DMS114 treated with DMSO at 0.1 percent for 48 hours (cell line): ENCODE data around the gene MBD3L5.
A peak's percentile ranks its signal among the peaks of the same experiment; 100 is the strongest.
"Not testable (repeated sequence)": the region's sequence is repeated elsewhere in the genome, so short reads cannot be mapped to it uniquely, and the experiment has no call there.

Source experiments
- DNase-seq: peaks from one replicate; lab custom pipeline; 2025; ENCODE audit not compliant: unreplicated experiment; lab: John Stamatoyannopoulos, UW

The MBD3L5 gene

DNA sequence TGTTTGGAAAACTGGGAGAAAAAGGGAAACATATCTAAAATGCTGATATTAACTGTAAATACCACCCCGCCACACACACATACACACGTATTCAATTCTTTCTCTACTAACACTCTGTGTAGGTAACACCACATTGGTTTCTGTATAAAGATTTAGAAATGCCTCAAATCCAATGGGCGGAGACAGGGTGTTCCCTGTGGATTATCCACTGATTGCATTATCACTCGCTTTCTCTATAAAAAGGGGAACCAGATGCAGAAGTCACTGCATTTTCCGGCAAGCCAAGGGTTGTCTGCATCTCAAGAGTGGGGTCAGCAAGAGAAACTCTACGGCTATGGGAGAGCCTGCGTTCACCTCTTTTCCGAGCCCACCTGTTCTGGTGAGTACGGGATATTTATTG is at the start of gene MBD3L5:
Gene MBD3L5, plus strand, starts transcription at position 301 of the 400 bp plus-strand sequence. Its CDS starts 34 bp downstream, at position 335.
- not testable (repeated sequence) for DNase-seq

GRCh38 chr19:6983448-6983847 is 46.9 kb upstream of the MBD3L5 start:
- no peak for DNase-seq

DNA sequence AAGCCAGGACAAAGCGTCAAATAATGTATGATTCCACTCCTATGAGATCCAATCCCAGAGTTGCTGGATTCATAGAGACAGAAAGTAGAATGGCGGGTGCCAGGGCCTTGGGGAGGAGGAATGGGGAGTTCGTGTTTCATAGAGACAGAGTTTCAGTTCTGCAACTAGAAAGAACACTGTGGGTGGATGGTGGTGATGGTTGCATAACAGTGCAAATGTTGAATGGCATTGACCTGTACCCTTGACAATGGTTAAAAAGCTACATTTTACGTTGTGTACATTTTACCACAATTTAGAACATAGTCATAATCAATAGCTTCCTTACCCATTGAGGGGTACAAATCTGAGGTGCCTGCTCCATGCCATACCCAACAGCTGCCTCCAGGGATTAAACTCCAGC is 42.5 kb upstream of the MBD3L5 start:
- no peak for DNase-seq

GRCh38 chr19:6988257-6988656 is 42.1 kb upstream of the MBD3L5 start:
- DNase-seq = no peak

- DNase-seq = no peak
Observed at GRCh38 chr19:6995054-6995453, 35.3 kb upstream of the MBD3L5 start.

DNA sequence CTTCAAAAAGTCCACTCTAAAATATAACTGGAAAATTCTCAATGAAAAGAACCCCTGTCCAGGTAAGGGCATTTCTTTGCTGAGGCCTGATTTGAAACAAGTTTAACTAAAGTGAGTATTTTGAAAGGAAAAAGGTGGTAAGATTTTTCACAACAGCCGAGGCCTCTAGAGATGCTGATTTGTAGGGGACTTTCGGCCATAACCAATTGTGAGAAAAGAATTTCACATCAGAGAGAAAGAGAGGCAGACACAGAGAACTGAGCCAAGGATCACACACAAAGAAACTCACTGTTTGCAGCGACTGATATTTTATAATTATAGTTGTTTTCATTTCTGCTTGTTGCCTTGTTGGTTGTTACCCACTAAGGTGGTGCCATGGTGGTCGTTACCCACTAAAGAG is 33.6 kb upstream of the MBD3L5 start:
- no peak for DNase-seq

DNA sequence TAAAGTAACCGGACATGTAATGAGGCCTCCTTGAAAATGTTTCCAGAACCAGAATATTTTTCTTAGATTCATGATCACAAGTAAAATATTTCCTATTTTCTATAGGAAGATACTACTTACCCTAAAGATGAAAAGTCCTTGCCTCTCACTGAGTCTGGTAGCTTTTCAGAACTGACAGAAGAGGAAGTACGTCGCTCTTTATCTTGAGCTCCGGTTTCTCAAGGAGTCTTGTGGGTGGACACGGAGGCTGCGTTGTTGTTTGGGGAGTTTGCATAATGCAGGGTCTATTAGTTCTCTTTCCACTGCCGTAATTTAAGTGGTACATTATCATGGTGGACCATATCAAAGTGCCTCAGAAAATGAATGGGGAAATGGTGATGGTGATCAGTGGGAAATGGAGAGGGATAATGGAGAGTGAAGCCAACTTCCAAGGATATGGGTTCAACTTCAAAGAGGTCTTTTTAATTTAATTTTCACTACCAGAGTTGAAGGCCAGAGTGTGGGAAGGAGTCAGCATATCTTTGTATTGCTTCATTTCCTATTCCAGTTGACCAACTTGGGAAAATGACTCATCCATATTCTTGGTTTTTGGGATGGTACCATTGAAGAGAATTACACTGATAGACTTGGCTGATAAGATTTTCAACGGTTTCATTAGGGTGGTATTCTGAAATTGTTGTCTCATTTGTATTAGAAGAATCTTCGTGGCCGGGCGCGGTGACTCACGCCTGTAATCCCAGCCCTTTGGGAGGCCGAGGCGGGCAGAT is 32.5 kb upstream of the MBD3L5 start:
- DNase-seq = no peak

DNA sequence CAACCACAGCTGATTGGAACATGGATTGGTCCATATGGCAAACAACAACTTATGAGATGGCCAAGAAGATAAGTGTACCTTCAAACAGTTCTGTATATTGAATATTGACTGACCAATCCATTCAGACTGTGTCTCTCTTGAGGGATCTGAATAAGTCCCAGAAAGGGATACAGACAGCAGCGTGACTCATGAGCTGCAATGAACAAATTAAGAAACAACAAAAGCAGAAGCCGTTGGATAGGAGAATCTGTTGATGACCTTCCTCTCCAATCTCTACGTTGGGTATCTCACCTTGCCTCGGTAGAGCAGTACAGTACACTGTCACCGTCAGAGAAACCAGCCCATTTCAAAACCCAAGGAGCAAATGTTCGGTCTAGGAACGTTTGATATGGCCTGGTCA is 30.4 kb upstream of the MBD3L5 start:
- DNase-seq = no peak

DNA sequence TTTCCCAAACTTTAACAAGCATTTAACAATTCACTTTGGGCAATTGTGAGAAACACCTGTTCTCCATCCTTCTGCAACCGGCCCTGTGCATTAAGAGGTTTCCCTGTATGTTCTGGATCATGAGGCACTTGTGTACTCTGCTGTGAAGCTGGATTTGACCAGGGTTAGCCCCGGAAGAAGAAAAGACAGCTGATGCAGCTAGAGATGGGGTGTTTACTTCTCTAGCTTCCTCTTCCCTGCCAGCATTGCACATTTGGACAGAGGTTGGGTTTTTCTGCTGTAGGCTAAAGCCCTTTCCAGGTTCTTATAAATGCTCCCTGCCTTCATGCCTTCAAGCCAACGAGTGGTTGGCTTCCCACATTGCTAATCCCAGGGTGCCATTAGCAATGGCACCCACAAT is 30.0 kb upstream of the MBD3L5 start:
- DNase-seq = no peak

GRCh38 chr19:7000816-7001215 is 29.6 kb upstream of the MBD3L5 start:
- no peak for DNase-seq

DNA sequence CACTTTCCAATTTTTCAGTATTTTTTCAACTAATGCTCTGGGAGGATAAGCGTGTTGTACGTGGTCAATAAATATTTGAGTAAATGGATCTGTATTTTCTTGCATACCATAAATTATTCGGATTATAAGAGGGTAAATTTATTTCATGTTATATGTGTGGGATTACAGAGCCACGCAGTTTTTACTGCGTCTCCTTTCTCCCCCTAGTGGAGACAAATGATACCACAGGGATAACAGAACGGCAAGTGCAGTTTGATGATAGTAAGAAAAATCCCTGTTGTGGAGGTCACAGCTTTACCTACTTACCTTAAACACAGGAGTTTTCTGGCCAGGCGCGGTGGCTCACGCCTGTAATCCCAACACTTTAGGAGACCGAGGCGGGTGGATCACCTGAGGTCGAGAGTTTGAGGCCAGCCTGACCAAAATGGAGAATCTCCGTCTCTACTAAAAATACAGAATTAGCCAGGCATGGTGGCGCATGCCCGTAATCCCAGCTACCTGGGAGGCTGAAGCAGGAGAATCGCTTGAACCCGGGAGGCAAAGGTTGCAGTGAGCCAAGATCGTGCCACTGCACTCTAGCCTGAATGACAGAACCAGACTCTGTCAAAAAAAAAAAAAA is 26.0 kb upstream of the MBD3L5 start:
- peak; percentile 15 for DNase-seq

GRCh38 chr19:7006135-7006704 is 24.2 kb upstream of the MBD3L5 start:
- no peak for DNase-seq

DNA sequence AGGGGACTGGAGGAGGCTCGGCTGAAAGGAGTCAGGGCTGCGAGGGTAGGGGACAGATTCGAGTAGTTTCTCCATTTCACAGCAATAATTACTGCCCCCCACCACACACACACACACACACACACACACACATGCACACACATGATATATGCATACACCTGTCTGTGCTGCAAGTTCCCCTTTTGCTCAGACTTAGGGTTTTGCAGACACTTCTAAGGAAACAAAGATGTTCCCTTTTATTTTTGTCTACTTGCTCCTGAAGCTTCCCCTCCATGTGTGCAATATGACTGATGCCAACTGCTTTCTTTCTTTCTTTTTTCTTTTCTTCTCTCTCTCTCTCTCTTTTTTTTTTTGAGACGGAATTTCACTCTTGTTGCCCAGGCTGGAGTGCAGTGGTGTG is 22.5 kb upstream of the MBD3L5 start:
- DNase-seq = no peak

DNA sequence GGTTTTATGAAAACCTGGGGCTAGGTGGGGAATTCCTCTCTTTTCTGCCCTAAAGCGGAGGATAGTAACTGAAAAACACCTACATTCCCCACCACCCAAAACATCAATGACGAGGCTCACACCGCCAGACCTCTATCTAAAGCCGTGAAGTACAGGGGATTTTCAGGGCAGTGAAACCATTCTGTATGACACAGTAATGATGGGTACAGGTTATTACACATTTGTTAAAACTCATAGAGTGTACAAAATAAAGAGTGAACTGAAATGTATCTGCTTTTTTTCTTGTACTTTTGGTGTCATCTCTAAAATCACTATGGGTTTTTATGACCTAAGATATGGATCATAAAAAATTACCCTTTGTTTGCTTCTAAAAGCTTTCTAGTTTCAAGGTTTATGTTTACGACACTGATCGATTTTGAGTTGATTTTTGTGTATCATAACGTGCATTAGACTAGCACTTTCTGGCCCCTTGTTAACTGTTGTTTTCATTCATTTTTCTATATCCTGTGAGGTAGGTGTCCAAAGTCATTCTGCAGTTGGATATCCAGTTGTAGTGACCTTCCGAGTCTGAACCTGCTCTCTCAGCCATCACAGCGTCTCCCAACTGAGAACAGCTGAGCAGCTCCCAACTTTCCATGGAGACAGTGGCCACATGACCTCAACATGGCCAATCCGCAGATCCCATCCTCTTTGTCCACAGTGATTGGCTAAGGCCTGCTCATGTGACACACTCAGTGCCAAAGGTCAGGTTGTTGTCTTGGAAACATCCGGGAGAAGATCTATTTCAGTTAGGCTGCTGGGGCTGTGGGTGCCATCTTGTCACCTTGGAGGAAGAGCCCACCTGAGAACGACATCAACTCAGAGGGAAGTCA is 19.4 kb upstream of the MBD3L5 start:
- no peak for DNase-seq

- DNase-seq = no peak
Observed at GRCh38 chr19:7013678-7014077, 16.7 kb upstream of the MBD3L5 start.

DNA sequence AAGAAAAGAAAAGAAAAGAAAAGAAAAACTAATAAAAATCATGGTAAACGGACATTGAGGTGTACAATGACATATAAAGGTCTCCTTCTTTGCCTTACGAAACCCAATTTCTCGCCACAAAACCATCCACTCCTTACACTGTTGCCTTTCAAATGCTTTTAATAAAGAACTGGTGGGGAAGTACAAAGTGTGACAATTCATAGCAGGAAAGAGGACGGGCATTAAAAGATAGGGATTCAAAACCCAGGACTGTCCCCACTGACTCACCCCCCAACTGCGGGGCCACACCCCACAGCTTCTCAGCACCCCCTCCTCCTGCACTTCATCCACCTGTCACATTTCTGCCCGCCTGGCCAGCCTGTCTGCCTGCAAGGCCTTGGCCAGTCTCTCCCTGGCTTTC is 11.6 kb upstream of the MBD3L5 start:
- DNase-seq = no peak

- DNase-seq = not testable (repeated sequence)
Observed at GRCh38 chr19:7021331-7021730, 9.0 kb upstream of the MBD3L5 start, which contains the start of gene MBD3L2B. Gene MBD3L2B, minus strand, starts transcription at chr19:7021431. Its CDS starts 34 bp downstream, at chr19:7021397.

- not testable (repeated sequence) for DNase-seq
Observed at GRCh38 chr19:7028790-7029189, 1.6 kb upstream of the MBD3L5 start.

DNA sequence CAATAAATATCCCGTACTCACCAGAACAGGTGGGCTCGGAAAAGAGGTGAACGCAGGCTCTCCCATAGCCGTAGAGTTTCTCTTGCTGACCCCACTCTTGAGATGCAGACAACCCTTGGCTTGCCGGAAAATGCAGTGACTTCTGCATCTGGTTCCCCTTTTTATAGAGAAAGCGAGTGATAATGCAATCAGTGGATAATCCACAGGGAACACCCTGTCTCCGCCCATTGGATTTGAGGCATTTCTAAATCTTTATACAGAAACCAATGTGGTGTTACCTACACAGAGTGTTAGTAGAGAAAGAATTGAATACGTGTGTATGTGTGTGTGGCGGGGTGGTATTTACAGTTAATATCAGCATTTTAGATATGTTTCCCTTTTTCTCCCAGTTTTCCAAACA is 9.7 kb downstream of the MBD3L5 start, which contains the start of gene MBD3L4:
Gene MBD3L4, minus strand, starts transcription at position 101 of the 400 bp plus-strand sequence. Its CDS starts 35 bp downstream, at position 66.
- not testable (repeated sequence) for DNase-seq

GRCh38 chr19:7041563-7041962 is 11.2 kb downstream of the MBD3L5 start:
- DNase-seq = not testable (repeated sequence)

DNA sequence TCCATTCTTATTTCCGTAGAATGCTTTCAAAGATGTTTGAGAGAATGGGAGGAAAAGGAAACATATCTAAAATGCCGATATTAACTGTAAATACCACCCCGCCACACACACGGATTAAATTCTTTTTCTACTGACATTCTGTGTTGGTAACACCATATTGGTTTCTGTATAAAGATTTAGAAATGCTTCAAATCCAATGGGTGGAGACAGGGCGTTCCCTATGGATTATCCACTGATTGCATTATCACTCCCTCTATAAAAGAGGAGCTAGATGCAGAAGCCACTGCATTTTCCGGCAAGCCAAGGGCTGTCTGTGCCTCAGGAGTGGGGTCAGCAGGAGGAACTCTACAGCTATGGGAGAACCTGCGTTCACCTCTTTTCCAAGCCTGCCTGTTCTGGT is 18.6 kb downstream of the MBD3L5 start, which contains the start of gene MBD3L2:
Gene MBD3L2, plus strand, starts transcription at position 301 of the 400 bp plus-strand sequence. Its CDS starts 53 bp downstream, at position 354.
- DNase-seq = not testable (repeated sequence)
